GM19351 (cell line): ENCODE data around the gene FEM1B.

Source experiments
- ATAC-seq: cut with Tn5 transposase; IDR thresholded peaks from one replicate; pipeline ENCODE4 v1.9.1; 2021; ENCODE audit warnings: mild to moderate bottlenecking, moderate library complexity; ENCODE audit not compliant: unreplicated experiment

The FEM1B gene

GRCh38 chr15:68304589-68305337, 27.2 kb downstream of the FEM1B start:
- no peak for ATAC-seq

- no peak for ATAC-seq
Measured at GRCh38 chr15:68305420-68305871, 27.9 kb downstream of the FEM1B start.

- ATAC-seq = no peak
Measured at GRCh38 chr15:68307131-68307928, 29.8 kb downstream of the FEM1B start.

- no peak for ATAC-seq
Measured at GRCh38 chr15:68309024-68309423, 31.5 kb downstream of the FEM1B start.

- no peak for ATAC-seq
Measured at GRCh38 chr15:68310178-68310803, 32.7 kb downstream of the FEM1B start.

- no peak for ATAC-seq
Measured at GRCh38 chr15:68310804-68311463, 33.4 kb downstream of the FEM1B start.

GRCh38 chr15:68311464-68311835, 33.9 kb downstream of the FEM1B start:
- no peak for ATAC-seq

- ATAC-seq = no peak
Measured at GRCh38 chr15:68311859-68312557, 34.5 kb downstream of the FEM1B start.

GRCh38 chr15:68312701-68313204, 35.2 kb downstream of the FEM1B start:
- no peak for ATAC-seq

GRCh38 chr15:68313501-68314410, 36.2 kb downstream of the FEM1B start:
- no peak for ATAC-seq

GRCh38 chr15:68314563-68314962, 37.0 kb downstream of the FEM1B start:
- ATAC-seq = no peak

- no peak for ATAC-seq
Measured at GRCh38 chr15:68315035-68315434, 37.5 kb downstream of the FEM1B start.

- no peak for ATAC-seq
Measured at GRCh38 chr15:68315495-68316031, 38.0 kb downstream of the FEM1B start.

- ATAC-seq = no peak
Measured at GRCh38 chr15:68316061-68316804, 38.7 kb downstream of the FEM1B start.

GRCh38 chr15:68317281-68318007, 39.9 kb downstream of the FEM1B start:
- ATAC-seq = no peak

GRCh38 chr15:68318008-68318835, 40.7 kb downstream of the FEM1B start:
- no peak for ATAC-seq
